NCI-H1417 treated with DMSO at 0.1 percent for 48 hours (cell line): Measurements from ENCODE around the gene RGSL1.
A peak's percentile ranks its signal among the peaks of the same experiment; 100 is the strongest.

Experiments
- DNase-seq: peaks from one replicate; lab custom pipeline; 2025; lab: John Stamatoyannopoulos, UW

Gene RGSL1

GRCh38 chr1:182588500-182589396 lies 138.8 kb downstream of the RGSL1 start, which contains the start of gene RNASEL:
Gene RNASEL (minus strand): TSS chr1:182589256. CDS start chr1:182586806, 2,450 bp downstream.
- DNase-seq = no peak

- DNase-seq = no peak
Measured at GRCh38 chr1:182589520-182589919, 139.6 kb downstream of the RGSL1 start.

- DNase-seq = no peak
Measured at GRCh38 chr1:182589931-182590330, 140.0 kb downstream of the RGSL1 start.

GRCh38 chr1:182595641-182596240 lies 145.8 kb downstream of the RGSL1 start:
- no peak for DNase-seq

- no peak for DNase-seq
Measured at GRCh38 chr1:182596934-182597333, 147.0 kb downstream of the RGSL1 start.

GRCh38 chr1:182598296-182598695 lies 148.3 kb downstream of the RGSL1 start:
- DNase-seq = no peak

GRCh38 chr1:182599339-182599738 lies 149.4 kb downstream of the RGSL1 start:
- no peak for DNase-seq

GRCh38 chr1:182600036-182600713 lies 150.2 kb downstream of the RGSL1 start:
- no peak for DNase-seq

- DNase-seq = no peak
Measured at GRCh38 chr1:182600745-182601415, 150.9 kb downstream of the RGSL1 start.

- no peak for DNase-seq
Measured at GRCh38 chr1:182601416-182601786, 151.5 kb downstream of the RGSL1 start.

GRCh38 chr1:182601913-182602312 lies 152.0 kb downstream of the RGSL1 start:
- DNase-seq = no peak

- no peak for DNase-seq
Measured at GRCh38 chr1:182602935-182603645, 153.1 kb downstream of the RGSL1 start.

- no peak for DNase-seq
Measured at GRCh38 chr1:182603646-182604174, 153.8 kb downstream of the RGSL1 start.

- DNase-seq = peak; percentile 71
Measured at GRCh38 chr1:182604175-182605164, 154.5 kb downstream of the RGSL1 start, which contains the start of gene RGS16. Gene RGS16 (minus strand): TSS chr1:182604389. CDS start chr1:182604259, 130 bp downstream.

- DNase-seq = no peak
Measured at GRCh38 chr1:182607566-182607965, 157.6 kb downstream of the RGSL1 start.

GRCh38 chr1:182608236-182608635 lies 158.3 kb downstream of the RGSL1 start:
- no peak for DNase-seq

- DNase-seq = no peak
Measured at GRCh38 chr1:182608845-182609610, 159.1 kb downstream of the RGSL1 start.
